NCI-H128 (cell line): ENCODE data around the gene PDPK1.

Source experiments
- DNase-seq: peaks from one replicate; lab custom pipeline; 2025; ENCODE audit not compliant: unreplicated experiment; lab: John Stamatoyannopoulos, UW

PDPK1 gene

GRCh38 chr16:2507052-2507659 lies 30.7 kb upstream of the PDPK1 start:
- DNase-seq: no peak

DNA sequence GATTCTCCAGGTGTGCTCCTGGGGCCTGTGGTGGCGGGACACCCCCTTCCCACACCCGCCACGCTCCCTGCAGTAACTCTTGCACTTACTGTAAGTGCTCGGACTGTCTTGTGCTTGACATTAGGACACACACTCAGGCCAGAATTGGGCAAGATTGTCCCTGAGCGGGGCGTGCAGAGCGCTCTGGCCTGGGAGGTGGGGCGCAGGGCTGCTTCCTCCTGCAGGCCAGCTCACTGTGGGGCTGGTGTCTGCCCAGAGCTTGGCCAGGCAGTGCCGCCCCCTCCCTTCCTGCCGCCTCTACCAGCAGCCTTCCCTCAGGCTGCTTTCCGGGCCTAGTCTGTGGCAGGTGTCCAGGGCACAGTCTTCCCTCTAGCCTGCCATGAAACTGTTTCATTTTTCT lies 30.2 kb upstream of the PDPK1 start:
- no peak for DNase-seq

DNA sequence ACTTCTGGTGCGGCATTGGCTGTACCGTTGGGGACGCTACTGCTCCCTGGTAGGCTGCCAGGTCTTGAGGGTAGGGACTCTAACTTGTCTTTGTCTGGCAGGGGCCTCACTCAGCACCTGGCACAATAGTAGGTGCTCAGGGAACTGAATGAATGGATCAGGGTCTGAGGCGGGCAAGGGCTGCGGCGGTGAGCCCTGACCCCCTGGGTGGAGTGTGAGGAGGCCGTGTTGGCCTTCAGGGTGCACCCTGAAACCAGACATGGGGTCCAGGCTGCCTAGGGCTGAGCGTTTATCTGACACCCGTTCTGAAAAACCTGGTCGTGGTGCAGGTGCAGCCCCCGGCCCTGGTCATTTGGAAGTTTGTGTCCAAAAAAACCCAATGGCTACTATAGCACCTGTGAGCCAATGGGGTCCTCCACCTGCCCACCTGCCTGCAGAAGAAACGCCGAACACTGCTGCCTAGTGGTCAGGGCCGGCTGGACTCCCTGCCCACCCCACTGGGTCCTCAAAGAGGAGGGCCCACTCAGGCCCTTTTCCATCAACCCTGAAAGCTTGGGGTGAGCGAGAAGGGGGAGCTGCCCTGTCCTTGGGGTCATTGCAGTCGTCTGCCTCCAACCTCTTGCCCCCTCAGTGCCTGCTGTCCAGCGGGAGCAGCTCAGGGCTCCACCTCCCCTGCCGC lies 29.0 kb upstream of the PDPK1 start:
- DNase-seq: no peak

DNA sequence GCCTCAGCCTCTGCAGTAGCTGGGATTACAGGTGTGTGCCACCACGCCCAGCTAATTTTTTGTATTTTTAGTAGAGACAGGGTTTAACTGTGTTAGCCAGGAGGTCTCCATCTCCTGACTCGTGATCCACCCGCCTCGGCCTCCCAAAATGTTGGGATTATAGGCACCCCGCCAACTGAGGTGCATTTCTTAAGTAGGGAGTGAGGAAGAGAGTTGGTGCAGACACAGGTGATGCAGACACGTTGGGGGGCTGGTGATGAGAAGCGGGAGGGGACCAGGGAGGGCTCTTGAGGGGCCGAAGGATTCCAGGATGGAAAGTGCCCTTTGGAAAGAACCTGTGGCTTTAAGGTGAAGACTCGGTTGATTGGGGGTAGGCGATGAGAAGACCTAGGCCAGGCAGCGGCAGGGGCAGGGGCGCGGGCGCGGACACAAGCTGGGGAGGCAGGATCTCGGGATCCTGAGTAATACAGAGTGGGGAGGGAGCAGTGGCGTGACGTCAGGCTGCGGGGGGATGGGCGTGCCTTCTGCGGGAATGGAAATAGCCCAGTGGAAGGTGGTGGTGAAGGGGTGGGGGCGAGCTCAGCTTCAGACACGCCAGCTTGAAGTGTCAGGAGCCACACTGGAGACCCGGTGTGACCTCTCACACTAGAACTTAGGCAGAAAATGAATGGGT lies 26.6 kb upstream of the PDPK1 start:
- no peak for DNase-seq

GRCh38 chr16:2511996-2512734 lies 25.7 kb upstream of the PDPK1 start:
- DNase-seq: no peak

- DNase-seq: no peak
Measured at GRCh38 chr16:2512735-2513404, 25.0 kb upstream of the PDPK1 start.

DNA sequence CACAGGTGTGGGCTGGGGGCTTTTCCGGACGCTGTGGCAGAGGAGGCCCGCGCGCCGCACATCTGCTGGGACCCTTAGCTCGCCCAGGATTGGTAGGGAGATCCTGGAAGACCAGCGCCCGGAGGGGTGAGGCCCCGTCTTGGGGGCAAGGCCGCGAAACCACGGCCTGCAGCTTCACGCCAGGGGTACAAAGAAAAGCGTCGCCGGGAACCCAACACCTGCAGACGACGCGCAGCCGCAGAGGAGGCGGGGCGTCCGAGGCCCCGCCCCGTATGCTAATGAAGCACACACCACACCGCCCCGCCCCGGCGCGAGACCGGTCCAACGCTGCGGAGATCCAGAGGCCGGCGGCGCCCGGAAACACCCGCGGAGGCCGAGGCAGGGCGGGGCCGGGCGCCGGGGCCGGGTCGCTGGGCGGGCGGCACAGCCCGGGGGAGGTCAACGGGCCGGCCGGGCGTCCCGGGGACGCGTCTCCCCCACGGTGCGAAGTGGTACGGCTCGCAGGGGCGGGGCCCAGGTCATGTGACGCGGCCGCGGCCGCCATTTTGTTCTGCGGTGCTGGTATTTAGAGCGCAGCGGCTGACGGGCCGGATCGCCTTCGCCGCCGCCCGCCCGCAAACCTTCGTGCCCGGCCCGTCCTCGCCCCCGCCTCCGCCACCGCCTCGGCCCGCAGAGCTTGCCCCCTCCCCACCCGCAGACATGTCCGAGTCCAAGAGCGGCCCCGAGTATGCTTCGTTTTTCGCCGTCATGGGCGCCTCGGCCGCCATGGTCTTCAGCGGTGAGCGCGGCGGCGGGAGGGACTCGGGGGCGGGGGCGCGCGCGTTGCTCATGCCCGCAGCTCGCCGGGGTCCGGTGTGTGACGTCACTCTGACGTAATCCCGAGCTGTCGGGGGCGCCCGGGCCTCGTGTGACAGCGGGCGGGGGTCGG lies 24.2 kb upstream of the PDPK1 start, which contains the start of gene ATP6V0C:
Gene ATP6V0C (plus strand): TSS at position 548 of the 928 bp plus-strand sequence. CDS start 152 bp downstream, at position 700.
- peak; percentile 76 for DNase-seq

GRCh38 chr16:2514333-2515179 lies 23.3 kb upstream of the PDPK1 start:
- no peak for DNase-seq

DNA sequence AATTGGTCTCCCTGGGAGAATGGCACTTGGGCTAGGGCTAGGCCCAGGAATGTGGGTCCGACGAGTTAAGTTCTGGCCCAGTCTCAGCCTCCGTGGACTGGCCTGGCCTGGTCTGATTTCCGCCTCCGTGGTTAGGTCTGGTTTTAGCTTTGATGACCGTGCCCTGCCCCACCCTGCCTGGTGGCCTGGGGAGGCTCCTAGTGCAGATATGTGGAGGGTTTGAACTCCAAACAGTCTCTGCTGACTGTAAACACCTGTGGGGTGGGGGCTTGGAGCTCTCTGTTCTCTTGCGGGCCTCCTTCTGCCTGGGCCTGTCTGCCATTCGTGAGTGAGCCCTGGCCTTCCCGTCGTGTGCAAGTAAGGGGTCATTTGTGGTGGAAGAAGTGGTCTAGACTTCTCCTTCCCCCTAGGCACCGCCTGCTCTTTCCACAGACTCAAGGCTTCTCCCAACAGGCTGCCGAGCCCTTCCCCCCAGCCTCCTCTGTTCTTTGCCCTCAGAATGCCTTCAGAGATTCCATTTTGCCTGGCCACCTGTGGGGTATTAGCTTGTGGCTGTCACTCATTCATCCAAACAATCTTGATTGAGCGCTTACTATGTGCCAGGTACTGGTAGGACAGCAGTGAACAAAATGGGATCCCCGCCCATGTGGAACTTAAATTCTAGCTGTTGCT lies 22.5 kb upstream of the PDPK1 start:
- DNase-seq: no peak

DNA sequence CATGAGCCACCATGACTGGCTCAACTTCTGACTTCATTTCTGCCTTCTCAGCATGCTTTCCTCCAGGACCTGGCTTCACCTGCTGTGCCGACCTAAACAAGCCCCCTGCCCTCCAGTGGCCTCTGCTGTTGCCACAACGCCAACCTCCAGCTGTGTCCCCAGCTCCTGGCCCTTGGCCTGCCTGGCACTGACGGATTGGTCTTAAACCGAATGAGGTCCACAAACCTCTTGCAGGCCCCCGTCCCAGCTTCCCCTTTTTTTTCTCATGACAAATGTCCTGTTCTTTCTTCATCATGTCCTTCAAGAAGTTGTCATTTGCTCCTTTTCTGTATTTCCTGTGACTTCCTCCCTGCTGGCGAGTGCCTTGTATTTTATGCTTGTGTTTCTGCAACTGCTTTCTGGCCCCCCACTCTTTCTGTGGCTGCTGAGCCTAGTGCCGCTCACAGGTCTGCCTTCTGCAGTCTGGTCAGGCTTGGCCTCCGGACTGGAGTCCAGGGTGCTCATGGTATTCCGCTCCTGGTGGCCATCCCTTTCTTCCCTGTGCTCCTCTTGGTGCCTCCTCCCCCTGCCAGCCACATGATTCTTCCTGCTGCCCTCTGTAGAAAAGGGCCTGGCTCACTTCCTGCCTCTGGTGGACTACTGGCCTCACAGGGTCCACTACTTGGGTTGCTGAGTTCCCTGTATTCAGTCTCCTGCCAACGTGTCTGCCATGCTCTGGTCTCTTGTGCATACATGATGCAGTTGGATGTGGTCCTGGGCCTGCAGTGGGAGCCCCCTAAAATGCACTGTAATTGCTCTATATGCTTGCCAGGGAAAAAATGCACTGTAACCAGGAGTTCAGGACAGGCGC lies 21.2 kb upstream of the PDPK1 start:
- DNase-seq: no peak

GRCh38 chr16:2517954-2518605 lies 19.7 kb upstream of the PDPK1 start:
- no peak for DNase-seq

- no peak for DNase-seq
Measured at GRCh38 chr16:2518823-2519710, 18.8 kb upstream of the PDPK1 start.

DNA sequence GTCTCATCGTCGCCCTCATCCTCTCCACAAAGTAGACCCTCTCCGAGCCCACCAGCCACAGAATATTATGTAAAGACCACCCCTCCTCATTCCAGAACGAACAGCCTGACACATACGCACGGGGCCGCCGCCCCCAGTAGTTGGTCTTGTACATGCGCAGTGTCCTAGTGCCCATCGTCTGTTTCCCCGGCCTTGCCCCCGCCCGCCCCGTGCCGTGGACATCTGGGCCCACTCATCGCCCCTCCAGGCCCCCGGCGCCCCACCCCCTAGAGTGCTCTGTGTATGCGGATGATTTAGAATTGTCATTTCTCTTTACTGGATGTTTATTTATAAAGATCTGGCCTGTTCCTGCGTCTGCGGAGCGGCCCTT lies 18.1 kb upstream of the PDPK1 start:
- no peak for DNase-seq

- DNase-seq: peak; percentile 14
Measured at GRCh38 chr16:2520097-2520783, 17.6 kb upstream of the PDPK1 start, which contains the start of gene AMDHD2. AMDHD2 (plus strand) TSS chr16:2520371; CDS start chr16:2520459, 88 bp downstream.

- no peak for DNase-seq
Measured at GRCh38 chr16:2520784-2521531, 16.9 kb upstream of the PDPK1 start.
